HG03432 (cell line): ENCODE results near the gene KLB.
"Not testable (repeated sequence)": the region's sequence is repeated elsewhere in the genome, so short reads cannot be mapped to it uniquely, and the experiment has no call there.

Source experiments
- ATAC-seq: cut with Tn5 transposase; IDR thresholded peaks from one replicate; pipeline ENCODE4 v1.9.1; 2021; ENCODE audit warnings: mild to moderate bottlenecking, moderate library complexity; ENCODE audit not compliant: unreplicated experiment

KLB gene

DNA sequence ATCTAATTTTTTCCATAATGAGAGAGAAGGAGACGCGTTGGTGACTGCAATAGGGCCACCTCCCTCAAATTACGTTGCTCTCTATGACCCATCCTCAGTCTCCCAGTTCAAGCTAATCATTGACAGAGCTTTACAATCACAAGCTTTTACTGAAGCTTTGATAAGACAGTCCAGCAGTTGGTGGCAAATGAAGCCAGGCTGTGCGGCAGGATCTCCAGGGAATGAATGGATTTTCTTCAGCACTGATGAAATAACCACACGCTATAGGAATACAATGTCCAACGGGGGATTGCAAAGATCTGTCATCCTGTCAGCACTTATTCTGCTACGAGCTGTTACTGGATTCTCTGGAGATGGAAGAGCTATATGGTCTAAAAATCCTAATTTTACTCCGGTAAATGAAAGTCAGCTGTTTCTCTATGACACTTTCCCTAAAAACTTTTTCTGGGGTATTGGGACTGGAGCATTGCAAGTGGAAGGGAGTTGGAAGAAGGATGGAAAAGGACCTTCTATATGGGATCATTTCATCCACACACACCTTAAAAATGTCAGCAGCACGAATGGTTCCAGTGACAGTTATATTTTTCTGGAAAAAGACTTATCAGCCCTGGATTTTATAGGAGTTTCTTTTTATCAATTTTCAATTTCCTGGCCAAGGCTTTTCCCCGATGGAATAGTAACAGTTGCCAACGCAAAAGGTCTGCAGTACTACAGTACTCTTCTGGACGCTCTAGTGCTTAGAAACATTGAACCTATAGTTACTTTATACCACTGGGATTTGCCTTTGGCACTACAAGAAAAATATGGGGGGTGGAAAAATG is at the start of gene KLB:
Gene KLB, plus strand, starts transcription at position 168 of the 821 bp plus-strand sequence. Its CDS starts 20 bp downstream, at position 188.
- no peak for ATAC-seq

DNA sequence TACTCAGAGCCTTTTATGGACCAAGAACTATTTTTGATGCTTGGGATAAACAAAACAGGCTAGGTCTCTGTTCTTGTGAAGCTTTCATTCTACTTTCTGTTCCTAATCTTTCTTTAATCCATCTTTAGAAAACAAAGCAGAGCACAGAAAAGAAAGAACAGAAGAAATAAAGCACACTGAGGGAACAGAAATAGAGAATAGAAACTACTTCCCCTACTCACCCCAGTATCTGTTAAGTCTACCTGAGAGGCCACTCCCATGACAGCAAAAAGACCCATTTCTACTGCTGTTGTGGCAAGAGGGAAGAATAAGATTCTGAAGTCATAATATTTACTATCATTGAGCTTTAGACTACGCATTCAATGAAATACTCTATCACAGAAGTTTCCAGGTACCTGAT is 49.7 kb upstream of the KLB start:
- peak; percentile 23 for ATAC-seq

DNA sequence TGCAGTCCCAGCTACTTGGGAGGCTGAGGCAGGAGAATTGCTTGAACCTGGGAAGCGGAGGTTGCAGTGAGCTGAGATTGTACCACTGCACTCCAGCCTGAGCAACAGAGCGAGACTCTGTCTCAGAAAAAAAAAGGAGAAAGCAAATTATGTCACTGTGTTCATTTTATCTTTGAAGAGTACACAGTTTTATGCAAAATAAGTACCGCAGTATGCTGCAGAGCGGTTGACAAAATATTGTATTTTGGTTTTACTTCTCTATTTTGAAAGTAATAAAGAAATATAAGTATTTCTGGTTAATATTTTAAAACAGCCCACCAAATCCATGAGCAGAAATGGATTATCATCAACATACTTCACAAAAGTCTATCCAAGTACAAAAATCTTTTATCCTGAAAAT is 46.1 kb upstream of the KLB start:
- peak; percentile 67 for ATAC-seq

DNA sequence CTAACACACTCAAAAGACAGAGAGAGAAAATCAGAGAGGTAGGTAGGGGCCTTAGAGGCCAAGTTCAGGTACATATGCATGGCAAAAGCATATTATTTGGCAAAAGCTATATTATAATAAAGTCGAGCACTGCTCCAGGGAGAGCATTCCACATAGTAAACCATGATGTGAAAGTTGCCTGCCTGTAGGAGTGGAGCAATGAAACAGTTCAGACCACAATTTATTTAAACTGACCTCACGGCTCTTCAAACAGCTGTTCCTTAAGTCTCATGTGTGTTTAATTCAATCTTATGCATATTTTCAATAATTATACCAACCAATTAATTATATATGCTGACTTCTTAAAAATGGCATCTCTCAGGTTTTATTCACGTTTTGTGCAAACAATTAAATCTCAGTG is 43.9 kb upstream of the KLB start:
- ATAC-seq: no peak

DNA sequence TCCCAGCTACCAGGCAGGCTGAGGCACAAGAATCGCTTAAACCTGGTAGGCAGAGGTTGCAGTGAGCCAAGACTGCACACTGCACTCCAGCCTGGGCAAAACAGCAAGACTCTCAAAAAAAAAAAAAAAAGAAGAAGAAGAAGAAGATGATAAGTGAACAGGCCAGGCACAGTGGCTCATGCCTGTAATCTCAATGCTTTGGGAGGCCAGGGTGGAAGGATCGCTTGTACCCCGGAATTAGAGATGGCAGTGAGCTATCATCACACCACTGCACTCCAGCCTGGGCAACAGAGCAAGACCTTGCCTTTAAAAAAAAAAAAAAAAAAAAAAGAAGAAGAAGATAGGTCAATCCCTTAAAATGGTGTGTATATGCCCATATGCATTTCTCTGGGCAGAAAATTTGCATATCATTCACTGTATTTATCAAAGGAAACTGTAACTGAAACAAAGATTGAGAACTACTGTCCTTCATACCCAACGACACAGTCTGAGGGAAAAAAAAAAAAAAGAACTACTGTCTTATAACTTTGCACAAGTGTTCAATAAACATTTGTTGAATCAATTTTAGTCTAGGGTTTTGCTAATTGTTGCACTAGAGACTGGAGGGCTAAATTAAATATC is 42.8 kb upstream of the KLB start:
- ATAC-seq: no peak

DNA sequence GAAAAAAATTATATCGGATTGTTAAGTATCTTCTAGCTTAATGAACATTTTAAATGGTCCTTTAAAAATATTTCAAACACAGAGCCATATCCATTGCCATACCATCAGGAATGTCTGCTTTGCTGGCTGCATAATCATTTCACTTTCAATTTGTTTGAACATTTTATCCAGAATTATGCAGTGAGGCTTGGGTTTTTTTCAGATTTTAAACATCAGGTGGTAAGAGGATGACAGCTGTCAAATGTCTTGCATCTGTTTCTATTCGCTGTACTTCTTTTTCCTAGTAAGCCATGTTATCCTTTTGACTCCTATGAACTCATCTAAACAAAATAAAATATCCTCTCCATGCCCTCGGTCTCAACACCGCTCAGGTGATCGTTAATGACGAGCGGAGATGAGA is 41.4 kb upstream of the KLB start:
- no peak for ATAC-seq

DNA sequence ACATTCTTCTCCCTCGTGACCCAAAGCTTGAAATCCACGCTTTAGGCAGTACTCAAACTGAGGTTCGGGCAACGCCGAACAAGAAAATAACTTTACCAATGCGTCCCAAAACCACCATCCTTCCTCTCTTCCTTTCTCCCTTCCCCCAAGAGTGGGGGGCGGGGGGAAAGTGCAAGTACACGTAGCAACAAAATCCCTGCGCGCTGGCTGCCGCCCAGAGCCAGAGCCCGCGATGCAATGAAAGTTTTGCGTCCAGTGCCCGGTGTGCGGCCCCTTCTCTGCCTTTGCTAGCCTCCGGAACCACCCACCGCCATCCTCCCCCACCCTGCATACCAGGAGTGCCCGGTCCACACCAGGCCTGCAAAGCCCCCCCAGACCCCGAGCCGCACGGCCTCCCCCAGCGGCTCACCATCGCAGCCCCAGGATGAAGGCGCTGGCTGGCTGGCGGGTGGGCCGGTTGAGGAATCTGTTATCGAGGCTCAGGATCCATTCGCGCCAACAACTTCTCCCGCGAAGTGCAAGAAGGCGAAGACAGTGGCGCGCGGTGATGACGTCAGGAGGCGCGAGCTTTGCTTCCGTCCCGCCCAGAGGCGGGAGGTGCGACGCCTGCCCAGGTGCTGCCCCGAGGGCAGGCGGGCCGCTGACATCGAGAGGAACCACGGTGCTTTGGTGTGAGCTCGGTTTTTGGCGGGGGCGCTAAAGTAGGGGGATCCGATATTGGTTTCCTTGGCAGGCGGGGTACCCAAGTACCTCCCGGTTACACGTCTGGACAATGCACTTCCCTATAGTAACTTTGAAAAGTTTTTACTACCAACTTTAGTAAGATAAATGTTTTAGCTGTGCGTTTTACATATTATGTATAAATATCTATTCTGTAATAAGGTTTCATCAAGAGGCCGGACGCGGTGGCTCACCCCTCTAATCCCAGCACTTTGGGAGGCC is 40.6 kb upstream of the KLB start, which contains the start of gene RFC1:
Gene RFC1, minus strand, starts transcription at position 533 of the 942 bp plus-strand sequence. Its CDS starts 121 bp downstream, at position 412.
- peak; percentile 89 for ATAC-seq

DNA sequence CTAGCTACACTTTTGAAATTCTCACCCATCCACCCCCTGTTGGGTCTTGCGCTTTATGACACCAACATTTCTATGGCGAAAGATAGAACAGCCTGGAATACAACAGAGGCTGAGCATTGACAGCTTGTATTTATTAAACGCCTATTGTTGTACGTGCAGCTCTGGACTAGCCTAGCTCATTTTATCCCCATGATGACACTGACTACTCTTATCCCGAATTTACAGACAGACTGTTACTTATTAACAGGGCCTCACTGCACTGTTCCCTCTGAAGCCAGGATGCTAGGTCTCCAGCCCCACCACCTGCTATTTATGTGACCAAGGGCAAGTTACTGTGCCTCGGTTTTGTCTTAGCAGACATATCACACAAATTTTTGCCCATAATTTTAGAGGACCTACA is 39.6 kb upstream of the KLB start:
- ATAC-seq: no peak

DNA sequence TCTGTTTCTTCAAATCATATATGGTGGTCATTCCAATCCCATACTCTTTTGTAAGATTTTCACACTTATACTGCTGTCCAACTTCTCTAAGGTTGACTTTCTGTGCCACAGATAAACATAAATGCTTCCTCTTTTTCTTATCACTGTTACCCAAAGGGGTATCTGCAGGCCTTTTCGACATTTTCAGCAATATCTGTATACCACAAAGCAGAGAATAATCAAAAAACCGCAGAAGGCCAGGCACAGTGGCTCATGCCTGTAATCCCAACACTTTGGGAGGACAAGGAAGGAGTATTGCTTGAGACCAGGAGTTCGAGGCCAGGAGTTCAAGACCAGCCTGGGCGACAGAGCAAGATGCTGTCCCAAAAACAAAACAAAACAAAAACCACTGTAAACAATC is 37.4 kb upstream of the KLB start:
- no peak for ATAC-seq

DNA sequence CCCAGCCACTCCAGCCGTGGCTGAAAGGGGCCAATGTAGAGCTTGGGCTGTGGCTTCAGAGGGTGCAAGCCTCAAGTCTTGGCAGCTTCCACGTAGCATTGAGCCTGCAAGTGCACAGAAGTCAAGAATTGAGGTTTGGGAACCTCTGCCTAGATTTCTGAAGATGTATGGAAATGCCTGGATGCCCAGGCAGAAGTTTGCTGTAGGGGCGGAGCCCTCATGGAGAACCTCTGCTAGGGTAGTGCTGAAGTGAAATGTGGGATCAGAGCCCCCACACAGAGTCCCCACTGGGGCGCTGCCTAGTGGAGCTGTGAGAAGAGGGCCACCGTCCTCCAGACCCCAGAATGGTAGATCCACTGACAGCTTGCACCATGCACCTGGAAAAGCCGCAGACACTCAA is 35.5 kb upstream of the KLB start:
- not testable (repeated sequence) for ATAC-seq

DNA sequence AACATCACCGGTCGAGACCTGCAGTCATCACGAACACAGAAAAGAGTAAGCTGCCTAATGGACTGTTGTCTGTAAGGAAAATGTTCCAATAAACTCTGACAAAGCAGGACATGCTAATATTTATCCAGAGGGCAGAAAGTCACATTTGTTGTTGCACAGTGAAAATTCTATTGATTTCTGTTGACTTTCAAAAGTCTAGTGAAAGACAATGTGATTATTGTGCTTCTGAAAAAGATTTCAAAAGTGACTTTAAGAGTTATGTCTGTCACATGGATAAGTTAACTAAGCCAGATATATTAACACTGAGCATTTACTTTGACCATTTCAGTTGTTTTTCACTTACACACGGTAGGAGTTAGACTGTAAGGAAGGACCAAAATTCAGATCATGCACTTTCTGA is 31.3 kb upstream of the KLB start:
- no peak for ATAC-seq

DNA sequence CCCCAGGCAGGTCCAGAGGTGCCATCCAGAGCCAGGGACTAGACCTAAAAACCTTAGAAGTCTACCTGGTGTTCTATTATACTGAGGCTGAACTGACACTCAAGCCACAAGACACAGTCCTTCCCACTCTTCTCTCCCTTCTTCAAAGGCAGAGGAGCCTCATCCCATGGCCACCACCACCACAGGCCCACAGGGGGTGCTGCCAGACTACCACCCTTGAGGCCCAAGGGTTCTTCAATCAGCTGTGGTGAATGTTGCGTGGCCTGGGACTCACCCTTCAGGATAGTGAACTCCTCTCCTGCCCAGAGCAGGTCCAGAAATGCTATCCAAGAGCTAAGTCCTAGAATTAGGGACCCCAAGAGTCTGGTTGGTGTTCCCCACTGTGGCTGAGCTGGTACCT is 23.0 kb upstream of the KLB start:
- no peak for ATAC-seq

DNA sequence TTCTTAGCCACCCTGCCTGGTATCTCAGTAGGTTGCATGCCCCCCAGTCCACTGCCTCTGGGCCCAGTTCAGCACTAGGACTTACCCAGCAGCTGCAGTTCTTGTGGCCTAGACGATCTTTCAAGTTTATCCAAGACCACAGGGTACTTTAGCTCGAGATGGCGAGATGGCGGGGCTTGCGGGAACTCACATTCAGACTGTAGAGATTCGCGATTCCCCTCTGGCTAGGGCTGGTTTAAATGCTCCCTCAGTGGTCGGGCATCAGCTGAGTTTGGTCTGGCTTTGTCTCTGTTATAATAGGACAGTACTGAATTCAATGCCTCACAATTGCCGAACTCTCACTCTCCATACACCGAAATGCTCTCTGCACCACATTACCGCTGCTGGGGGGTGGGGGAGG is 22.2 kb upstream of the KLB start:
- no peak for ATAC-seq

DNA sequence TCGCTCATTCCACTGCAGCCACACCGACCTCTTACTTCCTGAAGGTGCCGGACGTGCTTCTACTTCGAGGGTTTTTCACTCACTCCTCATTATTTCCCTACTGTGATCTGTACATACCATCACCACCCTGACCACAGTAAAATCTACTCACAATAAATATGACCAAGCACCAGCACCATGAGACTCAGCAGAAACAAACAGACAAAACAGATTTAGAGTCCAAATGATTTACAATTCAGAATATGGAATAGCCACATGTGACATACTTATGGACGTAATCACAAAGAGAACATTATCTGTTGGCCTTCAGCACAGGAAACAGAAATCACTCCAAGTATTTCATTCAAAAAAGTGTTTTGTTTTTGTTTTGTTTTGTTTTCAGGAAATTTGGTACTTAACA is 16.1 kb upstream of the KLB start:
- no peak for ATAC-seq

DNA sequence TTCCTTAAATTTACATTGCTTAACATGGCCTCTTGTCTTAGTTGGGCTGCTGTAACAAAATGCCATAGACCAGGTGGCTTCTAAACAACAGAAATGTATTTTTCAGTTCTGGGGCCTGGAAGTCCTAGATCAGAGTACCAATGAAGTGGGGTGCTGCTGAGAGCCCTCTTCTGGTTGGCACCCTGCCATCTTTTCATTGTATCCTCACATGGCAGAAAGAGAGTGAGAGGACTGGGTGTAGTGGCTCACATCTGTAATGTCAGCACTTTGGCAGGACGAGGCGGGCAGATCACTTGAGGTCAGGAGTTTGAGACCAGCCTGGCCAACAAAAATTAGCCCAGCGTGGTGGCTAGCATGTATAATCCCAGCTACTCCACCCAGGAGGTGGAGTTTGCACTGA is 12.0 kb upstream of the KLB start:
- ATAC-seq: no peak

DNA sequence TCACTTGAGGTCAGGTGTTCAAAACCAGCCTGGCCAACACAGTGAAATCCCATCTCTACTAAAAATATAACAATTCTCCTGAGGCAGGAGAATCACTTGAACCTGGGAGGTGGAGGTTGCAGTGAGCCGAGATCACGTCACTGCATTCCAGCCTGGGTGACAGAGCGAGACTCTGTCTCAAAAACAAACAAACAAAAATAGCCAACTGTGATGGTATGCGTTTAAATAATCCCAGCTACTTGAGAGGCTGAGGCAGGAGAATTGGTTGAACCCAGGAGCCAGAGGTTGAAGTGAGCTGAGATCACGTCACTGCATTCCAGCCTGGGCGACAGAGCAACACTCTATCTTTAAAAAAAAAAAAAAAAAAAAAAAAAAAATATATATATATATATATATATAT is 5.1 kb upstream of the KLB start:
- ATAC-seq: not testable (repeated sequence)

DNA sequence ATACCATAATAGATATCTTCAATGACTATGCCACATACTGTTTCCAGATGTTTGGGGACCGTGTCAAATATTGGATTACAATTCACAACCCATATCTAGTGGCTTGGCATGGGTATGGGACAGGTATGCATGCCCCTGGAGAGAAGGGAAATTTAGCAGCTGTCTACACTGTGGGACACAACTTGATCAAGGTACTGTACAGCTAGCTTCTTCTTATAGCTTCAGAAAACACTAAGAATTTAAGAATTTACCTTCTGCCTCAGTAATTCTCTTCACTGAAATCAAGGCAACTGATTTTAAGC is 805 bp downstream of the KLB start:
- ATAC-seq: no peak

DNA sequence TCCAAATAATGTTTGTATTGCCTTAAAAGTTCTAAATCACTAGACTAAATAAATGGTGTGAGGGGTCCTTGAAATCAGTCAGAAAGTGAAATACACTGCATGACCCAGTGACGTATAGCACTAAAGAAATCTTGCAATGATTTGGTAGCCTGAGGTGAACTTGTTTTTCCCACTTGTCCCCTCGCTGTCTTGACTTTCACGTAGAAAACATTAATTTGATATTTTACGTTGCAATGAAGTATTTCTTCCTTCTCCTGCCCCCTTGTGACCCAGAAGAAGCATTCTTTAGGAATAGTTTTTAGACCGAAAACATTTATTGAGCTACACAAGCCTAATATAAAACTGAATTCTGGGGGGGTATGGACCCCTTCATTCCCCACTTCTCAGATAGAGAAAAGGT is 3.7 kb downstream of the KLB start:
- no peak for ATAC-seq

DNA sequence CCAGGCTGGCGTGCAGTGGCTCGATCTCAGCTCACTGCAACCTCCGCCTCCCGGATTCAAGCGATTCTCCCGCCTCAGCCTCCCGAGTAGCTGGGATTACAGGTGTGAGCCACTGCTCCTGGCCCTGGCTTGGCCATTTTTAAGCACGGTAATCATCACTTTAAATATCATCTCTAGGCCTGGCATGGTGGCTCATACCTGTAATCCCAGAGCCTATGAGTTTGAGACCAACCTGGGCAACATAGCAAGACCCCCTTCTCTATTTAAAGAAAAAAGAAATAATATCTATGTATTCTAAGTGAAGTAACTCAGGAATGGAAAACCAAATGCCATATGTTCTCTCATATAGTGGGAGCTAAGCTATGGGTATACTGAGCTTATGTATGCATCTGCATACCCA is 4.8 kb downstream of the KLB start:
- not testable (repeated sequence) for ATAC-seq

DNA sequence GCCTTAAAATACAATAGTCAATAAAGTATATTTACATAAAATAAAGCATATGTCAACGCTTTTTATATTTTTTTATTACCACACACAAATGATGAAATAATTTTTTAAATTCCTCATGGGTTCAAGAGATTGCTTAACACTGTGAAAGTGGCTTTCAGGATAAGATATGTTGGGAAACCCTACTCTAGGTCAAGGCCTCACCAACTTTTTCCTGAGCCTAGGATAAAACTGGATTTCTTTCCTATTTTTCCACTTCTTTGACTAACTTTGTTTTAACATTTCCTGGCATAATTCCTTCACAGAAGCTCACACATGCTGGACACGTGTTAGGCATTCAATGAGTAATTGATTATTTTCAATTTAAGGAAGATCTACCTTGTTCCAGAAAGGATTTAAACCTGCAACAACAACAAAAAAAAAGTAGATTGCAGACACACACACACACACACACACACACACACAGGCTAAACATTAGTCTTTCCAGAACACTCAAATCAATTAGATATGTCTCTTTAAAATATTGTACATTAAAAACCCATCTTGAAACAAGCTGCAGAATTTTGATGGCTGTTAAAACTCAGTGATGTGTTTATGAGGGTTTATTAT is 9.1 kb downstream of the KLB start:
- no peak for ATAC-seq

DNA sequence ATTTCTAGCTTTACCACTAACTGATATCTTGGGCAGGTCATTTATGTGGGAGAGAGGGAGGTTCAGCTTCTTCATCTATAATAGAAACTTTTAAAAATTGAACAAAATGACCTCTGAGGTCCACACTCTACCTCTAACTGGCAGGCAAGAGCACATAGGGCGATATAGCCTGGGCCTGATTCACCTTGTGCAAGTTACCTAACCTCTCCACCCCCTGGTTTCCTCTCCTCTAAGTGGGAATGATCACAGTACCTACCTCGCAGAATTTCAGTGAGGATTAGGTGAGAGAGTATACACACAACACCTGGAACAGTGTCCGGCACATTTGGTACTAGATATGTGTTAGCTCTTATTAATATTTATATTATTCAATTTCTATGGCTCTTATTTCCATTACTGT is 15.5 kb downstream of the KLB start:
- no peak for ATAC-seq
